GM23338 (cell line): Measurements from ENCODE around the gene RUSC2. TPM values are rescaled to one million over a fixed set of nuclear protein-coding genes. Genes with fewer than 3 reads are reported as not detected.
"Not testable (repeated sequence)": the region's sequence is repeated elsewhere in the genome, so short reads cannot be mapped to it uniquely, and the experiment has no call there.

ENCODE experiments used
- ATAC-seq: fragments of 200-7000 bp; cut with Tn5 transposase; 3 replicates; pipeline ENCODE4 v1.9.1; 2020
- DNase-seq: peaks from one replicate; pipeline ENCODE4 v3.0.0-alpha.2; 2015; ENCODE audit warnings: low spot score
- H2AFZ ChIP-seq: fragments of 200-600 bp; sonication (generic); 2 replicates; pipeline ENCODE4 v1.8.0; 2016; ENCODE audit warnings: antibody characterized with exemption, mild to moderate bottlenecking, moderate library complexity
- H3F3A ChIP-seq: fragments of 200-600 bp; sonication (generic); replicated peaks from 2 replicates; pipeline ENCODE4 v1.8.0; 2017; ENCODE audit warnings: antibody characterized with exemption, mixed run types, low read depth
- H3K27ac ChIP-seq: fragments of 200-600 bp; sonication (generic); 2 replicates; pipeline ENCODE4 v1.6.1; 2016; ENCODE audit warnings: low read depth
- H3K27me3 ChIP-seq: fragments of 200-600 bp; sonication (generic); 2 replicates; pipeline ENCODE4 v1.8.0; 2016; ENCODE audit warnings: mild to moderate bottlenecking, mixed run types, moderate library complexity; ENCODE audit not compliant: insufficient read depth
- H3K36me3 ChIP-seq: fragments of 200-600 bp; sonication (generic); 2 replicates; pipeline ENCODE4 v1.8.0; 2016; ENCODE audit warnings: mild to moderate bottlenecking; ENCODE audit not compliant: insufficient read depth
- H3K4me1 ChIP-seq: fragments of 200-600 bp; sonication (generic); 2 replicates; pipeline ENCODE4 v1.8.0; 2016; ENCODE audit warnings: mild to moderate bottlenecking, moderate library complexity; ENCODE audit not compliant: insufficient read depth
- H3K4me2 ChIP-seq: fragments of 200-600 bp; sonication (generic); 2 replicates; pipeline ENCODE4 v1.7.1; 2017; ENCODE audit warnings: mixed run types
- H3K4me3 ChIP-seq: fragments of 200-600 bp; sonication (generic); 2 replicates; pipeline ENCODE4 v1.6.1; 2016; ENCODE audit warnings: mixed run types
- H3K79me2 ChIP-seq: fragments of 200-600 bp; sonication (generic); replicated peaks from 2 replicates; pipeline ENCODE4 v1.8.0; 2017; ENCODE audit warnings: mild to moderate bottlenecking; ENCODE audit not compliant: insufficient read depth
- H3K9me2 ChIP-seq: fragments of 200-600 bp; sonication (generic); 2 replicates; pipeline ENCODE4 v1.8.0; 2017; ENCODE audit not compliant: insufficient read depth
- H4K20me1 ChIP-seq: fragments of 200-600 bp; sonication (generic); replicated peaks from 2 replicates; pipeline ENCODE4 v1.8.0; 2017; ENCODE audit warnings: mild to moderate bottlenecking; ENCODE audit not compliant: insufficient read depth
- H3K27ac Mint-ChIP-seq: 2 replicates; pipeline ENCODE4 v1.8.0; 2020; ENCODE audit warnings: inconsistent platforms, mild to moderate bottlenecking, moderate library complexity, mixed read lengths
- H3K27me3 Mint-ChIP-seq: 3 replicates; pipeline ENCODE4 v1.8.0; 2022; ENCODE audit warnings: low read depth, mild to moderate bottlenecking, moderate library complexity, mixed read lengths, inconsistent platforms; ENCODE audit not compliant: insufficient read depth, poor library complexity
- H3K36me3 Mint-ChIP-seq: 3 replicates; pipeline ENCODE4 v1.8.0; 2021; ENCODE audit warnings: low read depth, mild to moderate bottlenecking, inconsistent platforms, moderate library complexity, mixed read lengths
- H3K4me1 Mint-ChIP-seq: 3 replicates; pipeline ENCODE4 v1.8.0; 2020; ENCODE audit warnings: mild to moderate bottlenecking, inconsistent platforms, mixed read lengths
- H3K4me3 Mint-ChIP-seq: 3 replicates; pipeline ENCODE4 v1.8.0; 2021; ENCODE audit warnings: moderate library complexity, mild to moderate bottlenecking, inconsistent platforms, mixed read lengths
- H3K9me3 Mint-ChIP-seq: 3 replicates; pipeline ENCODE4 v1.8.0; 2020; ENCODE audit warnings: moderate library complexity, mild to moderate bottlenecking, inconsistent platforms, mixed read lengths
- CREB1 ChIP-seq: fragments of 250-450 bp; sonication (Bioruptor Pico); IDR thresholded peaks from 2 replicates; pipeline ENCODE4 v1.5.0; 2020; ENCODE audit warnings: low read depth, mild to moderate bottlenecking, moderate library complexity
- EZH2 ChIP-seq: fragments of 200-600 bp; sonication (generic); IDR thresholded peaks from one replicate; pipeline ENCODE4 v1.8.0; 2017; ENCODE audit warnings: antibody characterized with exemption, mild to moderate bottlenecking, low read depth; ENCODE audit not compliant: unreplicated experiment
- EZH2phosphoT487 ChIP-seq: fragments of 200-600 bp; sonication (generic); IDR thresholded peaks from one replicate; pipeline ENCODE4 v1.8.1; 2018; ENCODE audit warnings: antibody characterized with exemption; ENCODE audit not compliant: unreplicated experiment
- NANOG ChIP-seq: IDR thresholded peaks from 2 replicates; pipeline ENCODE4 v1.6.1; 2016; ENCODE audit warnings: antibody characterized with exemption, borderline replicate concordance
- POLR2AphosphoS5 ChIP-seq: IDR thresholded peaks from 2 replicates; pipeline ENCODE4 v1.6.1; 2016; ENCODE audit warnings: antibody characterized with exemption, low read depth
- STAT1 ChIP-seq: IDR thresholded peaks from one replicate; pipeline ENCODE4 v1.6.1; 2016; ENCODE audit warnings: antibody characterized with exemption; ENCODE audit not compliant: unreplicated experiment
- ZNF114 ChIP-seq: fragments of 250-450 bp; sonication (Bioruptor Pico); IDR thresholded peaks from 2 replicates; pipeline ENCODE4 v1.5.0; 2020; ENCODE audit warnings: mild to moderate bottlenecking, moderate library complexity
- ZNF331 ChIP-seq: fragments of 250-450 bp; sonication (Bioruptor Pico); IDR thresholded peaks from 2 replicates; pipeline ENCODE4 v1.5.0; 2020; ENCODE audit warnings: low read depth, mild to moderate bottlenecking, moderate library complexity
- polyA plus RNA-seq: library from polyadenylated mRNA; unstranded; fragments of >200 nt; fragmentation: Nextera tagmentation; extraction: Ambion mirVana; gene quantifications from 2 replicates; pipeline ENCODE4 v1.2.1, GENCODE V29; 2016
- total RNA-seq: library from RNA; depleted of rRNA; stranded (reverse); fragments of >200 nt; shearing (Covaris generic); gene quantifications from 2 replicates; pipeline ENCODE4 v1.2.3, GENCODE V29; 2014
- TF ChIP-seq, protein P1 (sequence below): IDR thresholded peaks from one replicate; pipeline ENCODE4 v1.6.1; 2018; ENCODE audit warnings: antibody characterized with exemption; ENCODE audit not compliant: unreplicated experiment
- TF ChIP-seq, protein P2 (sequence below): fragments of 250-450 bp; sonication (Bioruptor Pico); IDR thresholded peaks from 2 replicates; pipeline ENCODE4 v1.5.0; 2020; ENCODE audit warnings: mild to moderate bottlenecking, moderate library complexity

Gene RUSC2
- total and polyA plus RNA-seq, 2 experiments from 2014 or later: 3.0 to 8.2 TPM

DNA sequence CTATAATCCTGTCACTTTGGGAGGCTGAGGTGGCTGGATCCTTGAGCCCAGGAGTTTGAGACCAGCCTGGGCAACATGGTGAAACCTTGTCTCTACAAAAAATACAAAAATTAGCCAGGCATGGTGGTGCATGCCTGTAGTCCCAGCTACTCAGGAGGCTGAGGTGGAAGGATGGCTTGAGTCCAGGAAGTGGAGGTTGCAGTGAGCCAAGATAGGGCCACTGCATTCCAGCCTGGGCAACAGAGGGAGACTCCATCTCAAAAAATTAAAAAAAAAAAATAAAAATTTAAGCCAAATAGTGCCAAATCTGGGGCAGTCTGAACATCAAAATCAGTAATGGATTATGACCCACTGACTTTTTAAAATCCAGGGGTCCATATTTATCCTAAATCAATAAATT is 33.6 kb downstream of the RUSC2 start:
- not testable (repeated sequence) for H3K36me3 Mint-ChIP-seq, H3K36me3 ChIP-seq, H4K20me1 ChIP-seq, H2AFZ ChIP-seq, H3F3A ChIP-seq, ATAC-seq, H3K79me2 ChIP-seq, H3K27ac Mint-ChIP-seq, H3K9me2 ChIP-seq, H3K27ac ChIP-seq, H3K27me3 Mint-ChIP-seq, H3K27me3 ChIP-seq, H3K4me3 Mint-ChIP-seq, H3K9me3 Mint-ChIP-seq, DNase-seq, H3K4me3 ChIP-seq, H3K4me2 ChIP-seq
- peaks cover 24% of the 10 kb centered on the region for H3K4me1 Mint-ChIP-seq
- peaks cover 20% of the 10 kb centered on the region for H3K4me1 ChIP-seq

DNA sequence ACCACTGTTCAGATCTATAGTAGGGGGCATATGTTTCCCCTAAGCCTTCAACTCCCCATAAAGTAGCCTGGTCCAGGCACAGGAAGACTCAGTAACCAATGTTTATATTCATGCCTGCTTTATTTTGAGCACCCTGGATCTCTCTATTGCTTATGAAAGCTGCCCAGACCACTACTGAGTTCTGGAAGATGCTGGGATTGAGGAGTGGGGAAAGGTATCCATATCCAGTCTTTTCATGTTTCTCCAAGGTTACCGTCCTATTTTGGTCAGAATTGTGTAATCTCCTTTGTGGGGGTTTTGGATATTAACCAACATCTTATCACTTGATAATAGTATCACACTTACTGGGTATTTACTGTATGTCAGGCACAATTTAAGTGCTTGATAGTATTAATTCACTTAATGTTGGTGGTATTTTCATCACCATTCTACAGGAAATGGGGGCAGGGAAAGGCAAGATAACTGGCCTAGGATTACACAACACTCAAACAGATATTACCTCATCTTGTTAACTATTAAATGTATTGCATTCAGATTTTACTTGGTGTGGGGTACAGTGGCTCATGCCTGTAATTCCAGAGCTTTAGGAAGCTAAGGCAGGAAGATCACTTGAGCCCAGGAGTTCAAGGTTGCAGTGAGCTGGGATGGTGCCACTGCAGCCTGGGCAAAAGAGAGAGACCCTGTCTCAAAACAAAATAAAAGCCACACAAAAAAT is 36.3 kb downstream of the RUSC2 start:
- Histone ChIP-seq H3K36me3 (no peaks in the 10 kb centered on the region), H3K27ac (no peak overlapping the region), H4K20me1 (no peaks in the 10 kb centered on the region), H3K4me3 (no peak overlapping the region), H2AFZ (no peak overlapping the region), H3K4me1 (no peaks in the 10 kb centered on the region), H3K9me2 (no peaks in the 10 kb centered on the region), H3K4me2 (no peak overlapping the region), H3K79me2 (peaks cover 7% of the 10 kb centered on the region; the same call in 1 of the 2 replicates), H3K27me3 (no peaks in the 10 kb centered on the region), H3F3A (no peaks in the 10 kb centered on the region)
- ATAC-seq: no peak
- Mint-ChIP-seq H3K27me3 (no peaks in the 10 kb centered on the region), H3K9me3 (no peaks in the 10 kb centered on the region), H3K36me3 (no peaks in the 10 kb centered on the region), H3K4me3 (no peak overlapping the region), H3K4me1 (no peaks in the 10 kb centered on the region), H3K27ac (no peak overlapping the region)
- TF ChIP-seq POLR2AphosphoS5 (no peak), EZH2 (no peak), EZH2phosphoT487 (no peak), STAT1 (no peak), NANOG (no peak), CREB1 (no peak), ZNF114 (CRISPR knock-in tag) (no peak), ZNF331 (CRISPR knock-in tag) (no peak)
- TF ChIP-seq, protein P1, sequence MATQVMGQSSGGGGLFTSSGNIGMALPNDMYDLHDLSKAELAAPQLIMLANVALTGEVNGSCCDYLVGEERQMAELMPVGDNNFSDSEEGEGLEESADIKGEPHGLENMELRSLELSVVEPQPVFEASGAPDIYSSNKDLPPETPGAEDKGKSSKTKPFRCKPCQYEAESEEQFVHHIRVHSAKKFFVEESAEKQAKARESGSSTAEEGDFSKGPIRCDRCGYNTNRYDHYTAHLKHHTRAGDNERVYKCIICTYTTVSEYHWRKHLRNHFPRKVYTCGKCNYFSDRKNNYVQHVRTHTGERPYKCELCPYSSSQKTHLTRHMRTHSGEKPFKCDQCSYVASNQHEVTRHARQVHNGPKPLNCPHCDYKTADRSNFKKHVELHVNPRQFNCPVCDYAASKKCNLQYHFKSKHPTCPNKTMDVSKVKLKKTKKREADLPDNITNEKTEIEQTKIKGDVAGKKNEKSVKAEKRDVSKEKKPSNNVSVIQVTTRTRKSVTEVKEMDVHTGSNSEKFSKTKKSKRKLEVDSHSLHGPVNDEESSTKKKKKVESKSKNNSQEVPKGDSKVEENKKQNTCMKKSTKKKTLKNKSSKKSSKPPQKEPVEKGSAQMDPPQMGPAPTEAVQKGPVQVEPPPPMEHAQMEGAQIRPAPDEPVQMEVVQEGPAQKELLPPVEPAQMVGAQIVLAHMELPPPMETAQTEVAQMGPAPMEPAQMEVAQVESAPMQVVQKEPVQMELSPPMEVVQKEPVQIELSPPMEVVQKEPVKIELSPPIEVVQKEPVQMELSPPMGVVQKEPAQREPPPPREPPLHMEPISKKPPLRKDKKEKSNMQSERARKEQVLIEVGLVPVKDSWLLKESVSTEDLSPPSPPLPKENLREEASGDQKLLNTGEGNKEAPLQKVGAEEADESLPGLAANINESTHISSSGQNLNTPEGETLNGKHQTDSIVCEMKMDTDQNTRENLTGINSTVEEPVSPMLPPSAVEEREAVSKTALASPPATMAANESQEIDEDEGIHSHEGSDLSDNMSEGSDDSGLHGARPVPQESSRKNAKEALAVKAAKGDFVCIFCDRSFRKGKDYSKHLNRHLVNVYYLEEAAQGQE: no peak
- TF ChIP-seq, protein P2, sequence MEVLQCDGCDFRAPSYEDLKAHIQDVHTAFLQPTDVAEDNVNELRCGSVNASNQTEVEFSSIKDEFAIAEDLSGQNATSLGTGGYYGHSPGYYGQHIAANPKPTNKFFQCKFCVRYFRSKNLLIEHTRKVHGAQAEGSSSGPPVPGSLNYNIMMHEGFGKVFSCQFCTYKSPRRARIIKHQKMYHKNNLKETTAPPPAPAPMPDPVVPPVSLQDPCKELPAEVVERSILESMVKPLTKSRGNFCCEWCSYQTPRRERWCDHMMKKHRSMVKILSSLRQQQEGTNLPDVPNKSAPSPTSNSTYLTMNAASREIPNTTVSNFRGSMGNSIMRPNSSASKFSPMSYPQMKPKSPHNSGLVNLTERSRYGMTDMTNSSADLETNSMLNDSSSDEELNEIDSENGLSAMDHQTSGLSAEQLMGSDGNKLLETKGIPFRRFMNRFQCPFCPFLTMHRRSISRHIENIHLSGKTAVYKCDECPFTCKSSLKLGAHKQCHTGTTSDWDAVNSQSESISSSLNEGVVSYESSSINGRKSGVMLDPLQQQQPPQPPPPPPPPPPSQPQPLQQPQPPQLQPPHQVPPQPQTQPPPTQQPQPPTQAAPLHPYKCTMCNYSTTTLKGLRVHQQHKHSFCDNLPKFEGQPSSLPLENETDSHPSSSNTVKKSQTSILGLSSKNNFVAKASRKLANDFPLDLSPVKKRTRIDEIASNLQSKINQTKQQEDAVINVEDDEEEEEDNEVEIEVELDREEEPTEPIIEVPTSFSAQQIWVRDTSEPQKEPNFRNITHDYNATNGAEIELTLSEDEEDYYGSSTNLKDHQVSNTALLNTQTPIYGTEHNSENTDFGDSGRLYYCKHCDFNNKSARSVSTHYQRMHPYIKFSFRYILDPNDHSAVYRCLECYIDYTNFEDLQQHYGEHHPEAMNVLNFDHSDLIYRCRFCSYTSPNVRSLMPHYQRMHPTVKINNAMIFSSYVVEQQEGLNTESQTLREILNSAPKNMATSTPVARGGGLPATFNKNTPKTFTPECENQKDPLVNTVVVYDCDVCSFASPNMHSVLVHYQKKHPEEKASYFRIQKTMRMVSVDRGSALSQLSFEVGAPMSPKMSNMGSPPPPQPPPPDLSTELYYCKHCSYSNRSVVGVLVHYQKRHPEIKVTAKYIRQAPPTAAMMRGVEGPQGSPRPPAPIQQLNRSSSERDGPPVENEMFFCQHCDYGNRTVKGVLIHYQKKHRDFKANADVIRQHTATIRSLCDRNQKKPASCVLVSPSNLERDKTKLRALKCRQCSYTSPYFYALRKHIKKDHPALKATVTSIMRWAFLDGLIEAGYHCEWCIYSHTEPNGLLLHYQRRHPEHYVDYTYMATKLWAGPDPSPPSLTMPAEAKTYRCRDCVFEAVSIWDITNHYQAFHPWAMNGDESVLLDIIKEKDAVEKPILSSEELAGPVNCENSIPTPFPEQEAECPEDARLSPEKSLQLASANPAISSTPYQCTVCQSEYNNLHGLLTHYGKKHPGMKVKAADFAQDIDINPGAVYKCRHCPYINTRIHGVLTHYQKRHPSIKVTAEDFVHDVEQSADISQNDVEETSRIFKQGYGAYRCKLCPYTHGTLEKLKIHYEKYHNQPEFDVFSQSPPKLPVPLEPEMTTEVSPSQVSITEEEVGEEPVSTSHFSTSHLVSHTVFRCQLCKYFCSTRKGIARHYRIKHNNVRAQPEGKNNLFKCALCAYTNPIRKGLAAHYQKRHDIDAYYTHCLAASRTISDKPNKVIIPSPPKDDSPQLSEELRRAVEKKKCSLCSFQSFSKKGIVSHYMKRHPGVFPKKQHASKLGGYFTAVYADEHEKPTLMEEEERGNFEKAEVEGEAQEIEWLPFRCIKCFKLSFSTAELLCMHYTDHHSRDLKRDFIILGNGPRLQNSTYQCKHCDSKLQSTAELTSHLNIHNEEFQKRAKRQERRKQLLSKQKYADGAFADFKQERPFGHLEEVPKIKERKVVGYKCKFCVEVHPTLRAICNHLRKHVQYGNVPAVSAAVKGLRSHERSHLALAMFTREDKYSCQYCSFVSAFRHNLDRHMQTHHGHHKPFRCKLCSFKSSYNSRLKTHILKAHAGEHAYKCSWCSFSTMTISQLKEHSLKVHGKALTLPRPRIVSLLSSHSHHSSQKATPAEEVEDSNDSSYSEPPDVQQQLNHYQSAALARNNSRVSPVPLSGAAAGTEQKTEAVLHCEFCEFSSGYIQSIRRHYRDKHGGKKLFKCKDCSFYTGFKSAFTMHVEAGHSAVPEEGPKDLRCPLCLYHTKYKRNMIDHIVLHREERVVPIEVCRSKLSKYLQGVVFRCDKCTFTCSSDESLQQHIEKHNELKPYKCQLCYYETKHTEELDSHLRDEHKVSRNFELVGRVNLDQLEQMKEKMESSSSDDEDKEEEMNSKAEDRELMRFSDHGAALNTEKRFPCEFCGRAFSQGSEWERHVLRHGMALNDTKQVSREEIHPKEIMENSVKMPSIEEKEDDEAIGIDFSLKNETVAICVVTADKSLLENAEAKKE (CRISPR knock-in tag): no peak
- no peak for DNase-seq
